Panc1 (cell line): Measurements from ENCODE around the gene LMTK2.

Experiments used
- TCF7L2 ChIP-seq: IDR thresholded peaks from 2 replicates; pipeline ENCODE4 v1.6.1; 2011; ENCODE audit warnings: mild to moderate bottlenecking, low read depth, low read length, inconsistent platforms
- TF ChIP-seq, protein P1 (sequence below): fragments of 450-650 bp; IDR thresholded peaks from 2 replicates; pipeline ENCODE4 v1.5.1; 2017; ENCODE audit warnings: mild to moderate bottlenecking
- TF ChIP-seq, protein P2 (sequence below), 2 experiments: IDR thresholded peaks; 2 replicates each; pipeline ENCODE4 v1.6.1; 2011 to 2012; ENCODE audit warnings: low read depth in 2 of 2, control low read depth in 1 of 2, low read length in 1 of 2, mild to moderate bottlenecking in 1 of 2, moderate library complexity in 1 of 2; ENCODE audit not compliant: insufficient read depth in 1 of 2

DNA sequence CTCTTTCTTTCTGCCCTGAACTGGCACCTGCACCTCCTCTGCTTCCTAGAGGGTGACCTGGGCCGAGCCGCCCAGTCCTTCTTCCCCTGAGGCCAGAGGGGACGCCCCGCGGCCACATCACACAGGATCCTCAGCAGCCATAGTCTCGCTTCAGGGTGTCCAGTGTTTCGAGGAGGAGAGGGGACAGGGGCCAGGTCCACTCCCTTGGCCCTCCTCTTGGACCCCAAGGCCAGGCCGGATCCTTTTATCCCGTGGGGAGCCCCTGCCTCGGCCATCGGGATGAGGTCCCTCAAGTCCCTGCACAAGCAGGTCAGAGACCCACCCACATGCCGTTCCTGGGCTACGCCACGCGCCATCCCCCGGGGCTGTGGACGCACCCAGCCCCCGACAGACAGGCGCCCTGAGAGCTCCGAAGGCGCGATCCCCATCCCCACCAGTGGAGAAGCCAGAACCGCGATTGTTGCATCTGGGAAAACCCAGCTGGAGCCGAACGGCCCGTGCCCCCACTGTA lies 108.2 kb downstream of the LMTK2 start:
- TF ChIP-seq, protein P1, sequence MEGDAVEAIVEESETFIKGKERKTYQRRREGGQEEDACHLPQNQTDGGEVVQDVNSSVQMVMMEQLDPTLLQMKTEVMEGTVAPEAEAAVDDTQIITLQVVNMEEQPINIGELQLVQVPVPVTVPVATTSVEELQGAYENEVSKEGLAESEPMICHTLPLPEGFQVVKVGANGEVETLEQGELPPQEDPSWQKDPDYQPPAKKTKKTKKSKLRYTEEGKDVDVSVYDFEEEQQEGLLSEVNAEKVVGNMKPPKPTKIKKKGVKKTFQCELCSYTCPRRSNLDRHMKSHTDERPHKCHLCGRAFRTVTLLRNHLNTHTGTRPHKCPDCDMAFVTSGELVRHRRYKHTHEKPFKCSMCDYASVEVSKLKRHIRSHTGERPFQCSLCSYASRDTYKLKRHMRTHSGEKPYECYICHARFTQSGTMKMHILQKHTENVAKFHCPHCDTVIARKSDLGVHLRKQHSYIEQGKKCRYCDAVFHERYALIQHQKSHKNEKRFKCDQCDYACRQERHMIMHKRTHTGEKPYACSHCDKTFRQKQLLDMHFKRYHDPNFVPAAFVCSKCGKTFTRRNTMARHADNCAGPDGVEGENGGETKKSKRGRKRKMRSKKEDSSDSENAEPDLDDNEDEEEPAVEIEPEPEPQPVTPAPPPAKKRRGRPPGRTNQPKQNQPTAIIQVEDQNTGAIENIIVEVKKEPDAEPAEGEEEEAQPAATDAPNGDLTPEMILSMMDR, result no peak
- TF ChIP-seq, protein P2, sequence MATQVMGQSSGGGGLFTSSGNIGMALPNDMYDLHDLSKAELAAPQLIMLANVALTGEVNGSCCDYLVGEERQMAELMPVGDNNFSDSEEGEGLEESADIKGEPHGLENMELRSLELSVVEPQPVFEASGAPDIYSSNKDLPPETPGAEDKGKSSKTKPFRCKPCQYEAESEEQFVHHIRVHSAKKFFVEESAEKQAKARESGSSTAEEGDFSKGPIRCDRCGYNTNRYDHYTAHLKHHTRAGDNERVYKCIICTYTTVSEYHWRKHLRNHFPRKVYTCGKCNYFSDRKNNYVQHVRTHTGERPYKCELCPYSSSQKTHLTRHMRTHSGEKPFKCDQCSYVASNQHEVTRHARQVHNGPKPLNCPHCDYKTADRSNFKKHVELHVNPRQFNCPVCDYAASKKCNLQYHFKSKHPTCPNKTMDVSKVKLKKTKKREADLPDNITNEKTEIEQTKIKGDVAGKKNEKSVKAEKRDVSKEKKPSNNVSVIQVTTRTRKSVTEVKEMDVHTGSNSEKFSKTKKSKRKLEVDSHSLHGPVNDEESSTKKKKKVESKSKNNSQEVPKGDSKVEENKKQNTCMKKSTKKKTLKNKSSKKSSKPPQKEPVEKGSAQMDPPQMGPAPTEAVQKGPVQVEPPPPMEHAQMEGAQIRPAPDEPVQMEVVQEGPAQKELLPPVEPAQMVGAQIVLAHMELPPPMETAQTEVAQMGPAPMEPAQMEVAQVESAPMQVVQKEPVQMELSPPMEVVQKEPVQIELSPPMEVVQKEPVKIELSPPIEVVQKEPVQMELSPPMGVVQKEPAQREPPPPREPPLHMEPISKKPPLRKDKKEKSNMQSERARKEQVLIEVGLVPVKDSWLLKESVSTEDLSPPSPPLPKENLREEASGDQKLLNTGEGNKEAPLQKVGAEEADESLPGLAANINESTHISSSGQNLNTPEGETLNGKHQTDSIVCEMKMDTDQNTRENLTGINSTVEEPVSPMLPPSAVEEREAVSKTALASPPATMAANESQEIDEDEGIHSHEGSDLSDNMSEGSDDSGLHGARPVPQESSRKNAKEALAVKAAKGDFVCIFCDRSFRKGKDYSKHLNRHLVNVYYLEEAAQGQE (IDR thresholded peaks at IDR 0.05; ENCODE audit: insufficient read depth in 1 of 2, low read depth in 2 of 2, low read length in 1 of 2), result no peak
- no peak for TF ChIP-seq TCF7L2
